Renal cortical epithelial cell (primary cell): ENCODE results near the gene GTF2H2C. TPM values are rescaled to one million over a fixed set of nuclear protein-coding genes. Genes with fewer than 3 reads are reported as not detected.
"Not testable (repeated sequence)": the region's sequence is repeated elsewhere in the genome, so short reads cannot be mapped to it uniquely, and the experiment has no call there.

Experiments used
- DNase-seq: peaks from one replicate; pipeline ENCODE4 v3.0.0-alpha.2; 2011; ENCODE audit warnings: low read depth
- total RNA-seq: library from RNA; depleted of rRNA; stranded (reverse); fragments of >200 nt; gene quantifications from 2 replicates; pipeline ENCODE4 v1.2.3, GENCODE V29; 2014

GTF2H2C gene
- 61.8 and 76.6 TPM in 2 replicates for total RNA-seq

DNA sequence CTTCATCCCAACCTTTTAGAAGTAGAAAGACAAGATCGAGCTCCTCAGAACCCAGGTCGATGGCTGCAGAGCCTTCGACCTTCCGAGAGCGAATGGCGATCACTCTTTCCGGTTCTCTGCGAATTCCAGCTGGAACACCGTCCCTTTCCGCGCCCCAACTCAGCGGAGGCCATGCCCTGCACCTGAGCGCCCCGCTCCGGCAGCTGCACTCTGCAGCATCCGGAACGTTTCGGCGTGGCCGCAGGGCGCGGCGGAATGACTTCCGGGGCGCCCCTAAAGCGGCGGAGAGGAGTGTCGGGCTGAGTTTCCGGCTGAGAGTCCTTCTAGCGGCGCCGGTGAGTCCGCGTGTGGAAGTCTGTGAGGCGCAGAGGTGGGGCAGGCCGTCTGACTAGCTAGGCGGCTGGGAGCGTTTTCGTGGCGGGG is at the start of gene GTF2H2C:
TSS of gene GTF2H2C (plus strand) at position 284 of the 423 bp plus-strand sequence. CDS start 4,942 bp downstream, outside the sequence.
- DNase-seq = peak; percentile 40

DNA sequence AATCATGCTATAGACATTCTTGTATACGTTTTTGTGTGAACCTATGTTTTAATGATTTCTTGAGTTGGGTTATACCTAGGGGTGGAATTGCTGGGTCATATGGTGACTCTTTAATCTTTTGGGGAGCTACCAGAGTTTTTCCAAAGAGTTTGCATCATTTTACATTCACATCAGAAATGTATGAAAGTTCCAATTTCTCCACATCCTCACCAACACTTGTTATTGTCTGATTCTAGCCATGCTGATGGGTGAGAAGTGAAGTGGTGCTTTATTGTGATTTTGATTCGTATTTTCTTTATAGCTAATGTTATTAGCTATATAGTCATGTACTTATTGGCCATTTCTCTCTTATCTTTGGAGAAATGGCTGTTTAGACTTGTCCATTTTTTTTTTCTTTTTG is 49.3 kb upstream of the GTF2H2C start:
- no peak for DNase-seq

DNA sequence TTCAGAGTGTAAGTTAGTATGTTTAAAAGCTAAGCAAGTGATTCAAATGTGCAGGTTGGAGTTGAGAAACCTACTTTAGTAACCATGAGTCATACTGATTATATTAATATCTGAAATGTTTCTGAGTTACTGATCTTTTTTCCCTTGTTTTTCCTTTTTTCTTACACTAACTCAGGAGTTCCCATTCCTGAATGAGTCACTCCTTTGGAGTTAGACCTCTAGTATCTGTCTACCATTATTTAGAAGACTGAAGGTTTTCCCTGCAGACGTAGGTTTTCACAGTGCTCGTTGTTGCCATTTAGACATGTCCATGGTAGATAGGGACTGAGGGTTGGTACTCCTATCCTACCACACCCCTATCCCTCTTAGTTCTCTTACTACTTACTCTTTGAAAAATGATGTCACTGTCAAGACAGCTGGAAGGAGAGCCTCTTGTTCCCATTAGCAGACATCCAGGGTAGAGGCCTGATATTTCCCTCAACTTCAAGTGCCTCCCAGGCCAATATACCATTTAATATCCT is 47.2 kb upstream of the GTF2H2C start:
- DNase-seq = peak; percentile 89

DNA sequence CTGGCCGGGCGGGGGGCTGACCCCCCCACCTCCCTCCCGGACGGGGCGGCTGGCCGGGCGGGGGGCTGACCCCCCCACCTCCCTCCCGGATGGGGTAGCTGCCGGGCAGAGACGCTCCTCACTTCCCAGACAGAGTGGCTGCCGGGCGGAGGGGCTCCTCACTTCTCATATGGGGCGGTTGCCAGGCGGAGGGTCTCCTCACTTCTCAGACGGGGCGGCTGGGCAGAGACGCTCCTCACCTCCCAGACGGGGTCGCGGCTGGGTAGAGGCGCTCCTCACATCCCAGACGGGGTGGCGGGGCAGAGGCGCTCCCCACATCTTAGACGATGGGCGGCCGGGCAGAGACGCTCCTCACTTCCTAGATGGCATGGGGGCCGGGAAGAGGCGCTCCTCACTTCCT is 44.4 kb upstream of the GTF2H2C start:
- not testable (repeated sequence) for DNase-seq

DNA sequence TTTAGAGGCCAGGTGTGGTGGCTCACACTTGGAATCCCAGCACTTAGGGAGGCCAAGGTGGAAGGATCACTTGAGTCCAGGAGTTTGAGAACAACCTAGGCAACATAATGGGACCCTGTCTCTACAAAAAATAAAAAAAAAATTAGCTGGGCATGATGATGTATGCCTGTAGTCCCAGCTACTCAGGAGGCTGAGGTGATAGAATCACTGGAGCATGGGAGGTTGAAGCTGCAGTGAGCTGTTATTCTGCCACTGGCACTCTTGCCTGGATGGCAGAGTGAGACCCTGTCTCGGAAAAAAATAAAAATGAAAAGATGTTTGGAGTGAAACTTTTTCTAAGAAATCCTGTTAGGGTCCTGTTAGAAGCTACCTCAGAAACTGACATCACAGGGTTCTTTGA is 43.2 kb upstream of the GTF2H2C start:
- peak; percentile 45 for DNase-seq

DNA sequence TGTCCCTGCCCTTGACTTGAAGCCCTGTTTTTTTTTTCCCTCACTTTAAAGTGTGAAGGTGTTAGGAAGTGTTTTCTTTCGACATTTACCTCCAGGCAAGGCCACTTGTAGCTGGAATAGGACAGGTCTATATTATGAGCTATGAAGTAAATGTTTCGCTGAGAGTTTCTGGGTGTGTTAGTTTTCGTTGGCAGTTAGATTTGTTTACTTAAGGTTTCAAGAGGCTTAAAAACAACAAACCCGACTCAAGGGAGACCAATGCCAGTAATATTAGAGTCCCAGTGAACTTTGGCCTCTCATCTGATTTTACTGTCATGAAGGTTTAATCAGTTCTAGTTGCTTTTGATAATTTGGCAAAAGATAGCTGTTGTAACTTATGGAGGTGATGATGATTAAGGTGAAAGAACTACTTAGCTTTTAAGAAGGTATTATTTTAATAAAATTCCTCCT is 42.2 kb upstream of the GTF2H2C start:
- peak; percentile 95 for DNase-seq

DNA sequence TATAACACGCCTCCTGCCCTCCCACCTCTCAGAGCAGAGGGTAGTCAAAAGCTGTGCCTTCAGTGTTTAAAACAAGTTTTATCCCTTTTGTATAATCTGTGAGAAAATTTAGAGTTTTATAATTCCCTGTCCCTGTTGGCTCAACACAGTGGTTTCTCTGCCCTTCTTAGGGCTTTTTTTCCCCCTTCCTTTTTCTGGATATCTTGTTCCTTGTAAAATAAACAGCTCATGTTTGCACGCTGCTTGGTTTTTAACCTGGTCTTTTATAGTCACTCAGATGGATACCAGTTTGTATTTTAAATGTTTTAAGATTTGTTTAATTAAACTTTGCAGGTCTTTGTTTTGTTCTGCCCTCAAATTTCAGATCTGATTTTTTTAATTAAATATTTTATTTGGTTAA is 40.7 kb upstream of the GTF2H2C start:
- no peak for DNase-seq

DNA sequence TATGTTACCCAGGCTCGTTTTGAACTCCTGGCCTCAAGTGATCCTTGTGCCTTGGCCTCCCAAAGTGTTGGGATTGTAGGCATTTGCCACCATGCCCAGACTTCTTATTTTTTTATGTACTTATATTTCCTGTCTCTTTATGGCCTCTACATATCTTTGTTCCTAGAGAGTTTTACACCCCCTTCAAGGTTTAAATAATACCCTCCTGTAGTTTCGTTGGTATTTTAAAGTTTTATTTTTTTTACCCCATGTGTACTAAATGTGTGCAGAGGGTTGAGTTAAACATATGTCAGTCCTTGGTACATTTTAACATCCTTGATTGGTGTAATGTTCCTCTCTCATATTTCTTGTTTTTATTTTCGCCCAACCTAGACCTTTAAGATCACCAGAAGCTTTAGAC is 38.0 kb upstream of the GTF2H2C start:
- DNase-seq = no peak

DNA sequence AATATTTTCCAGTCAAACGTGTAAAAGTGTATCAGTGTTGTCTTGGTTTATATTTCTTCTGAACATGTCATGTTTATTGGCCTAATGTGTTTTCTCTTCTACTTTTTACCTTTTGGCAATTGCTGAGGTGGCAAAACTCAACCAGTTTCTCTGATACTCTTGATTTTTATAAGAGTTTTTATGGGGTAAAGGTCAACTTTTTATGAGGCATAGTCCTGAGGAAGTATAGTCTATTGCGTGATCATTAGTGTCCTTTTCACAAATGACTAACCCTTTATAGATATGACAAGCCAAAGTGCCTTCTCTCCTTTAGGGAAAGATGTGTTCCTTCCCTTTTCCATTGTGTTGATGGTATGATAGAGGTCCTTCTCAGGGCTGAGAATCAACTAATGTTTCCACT is 34.5 kb upstream of the GTF2H2C start:
- DNase-seq = no peak

DNA sequence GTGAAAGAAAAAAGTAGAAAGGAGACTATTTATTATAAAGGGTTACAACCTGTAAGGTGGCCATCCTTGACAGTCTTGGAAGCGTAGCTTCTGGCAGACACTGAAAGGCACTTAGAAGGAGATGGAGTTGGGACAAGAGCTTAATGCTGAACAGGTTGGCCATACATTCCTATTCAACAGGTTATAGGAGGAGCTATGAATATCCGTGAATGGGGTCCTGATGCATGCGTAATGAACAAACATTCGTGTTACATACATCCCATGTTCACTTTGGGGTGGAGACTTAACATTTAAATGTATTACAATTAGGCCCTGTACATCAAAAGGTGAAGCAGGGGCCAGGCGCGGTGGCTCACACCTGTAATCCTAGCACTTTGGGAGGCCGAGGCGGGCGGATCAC is 33.3 kb upstream of the GTF2H2C start:
- DNase-seq = no peak

DNA sequence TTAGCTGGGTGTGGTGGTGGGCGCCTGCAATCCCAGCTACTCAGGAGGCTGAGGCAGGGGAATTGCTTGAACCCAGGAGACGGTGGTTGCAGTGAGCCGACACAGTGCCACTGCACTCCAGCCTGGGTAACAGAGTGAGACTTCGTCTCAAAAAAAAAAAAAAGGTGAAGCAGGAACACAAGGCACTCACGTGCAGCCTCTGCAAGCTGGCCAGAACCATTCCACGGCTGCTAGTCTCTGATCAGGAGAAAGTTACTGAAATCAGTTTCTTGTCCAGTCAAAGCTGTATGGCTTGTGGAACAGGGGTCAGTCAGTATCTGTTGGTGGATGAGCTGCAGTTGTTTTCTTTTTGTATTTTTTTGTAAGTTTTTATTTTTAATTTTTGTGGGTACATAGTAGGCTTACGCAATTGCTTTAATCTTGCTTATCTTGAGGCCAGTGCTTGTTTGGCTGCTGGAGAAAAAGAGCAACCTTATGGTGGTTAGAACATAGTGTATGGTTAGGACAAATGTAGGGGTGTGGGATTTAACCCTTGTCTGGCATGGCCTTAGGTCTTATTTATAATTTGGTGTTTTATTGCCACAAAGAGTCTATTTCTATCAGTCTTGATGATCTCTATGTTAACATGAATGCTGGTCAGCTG is 32.7 kb upstream of the GTF2H2C start:
- no peak for DNase-seq

DNA sequence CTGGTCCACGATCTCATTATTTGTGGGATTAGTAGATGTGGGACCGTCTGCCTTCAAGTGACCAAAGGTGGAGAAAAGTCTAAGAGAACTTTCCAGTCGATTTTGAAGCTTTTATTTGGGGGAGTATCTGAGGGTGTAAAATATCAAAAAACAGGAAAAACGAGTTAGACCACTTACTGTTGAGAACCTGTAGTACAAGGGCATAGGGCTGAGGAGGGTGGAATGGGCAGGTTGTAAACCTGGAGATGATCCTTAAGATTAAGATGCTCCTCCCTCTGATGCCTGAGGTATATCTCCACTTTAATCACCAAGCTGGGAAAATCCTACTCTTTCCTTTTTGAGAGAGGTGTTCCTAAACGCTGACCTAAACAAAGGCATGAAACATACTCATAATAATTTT is 32.0 kb upstream of the GTF2H2C start:
- no peak for DNase-seq

DNA sequence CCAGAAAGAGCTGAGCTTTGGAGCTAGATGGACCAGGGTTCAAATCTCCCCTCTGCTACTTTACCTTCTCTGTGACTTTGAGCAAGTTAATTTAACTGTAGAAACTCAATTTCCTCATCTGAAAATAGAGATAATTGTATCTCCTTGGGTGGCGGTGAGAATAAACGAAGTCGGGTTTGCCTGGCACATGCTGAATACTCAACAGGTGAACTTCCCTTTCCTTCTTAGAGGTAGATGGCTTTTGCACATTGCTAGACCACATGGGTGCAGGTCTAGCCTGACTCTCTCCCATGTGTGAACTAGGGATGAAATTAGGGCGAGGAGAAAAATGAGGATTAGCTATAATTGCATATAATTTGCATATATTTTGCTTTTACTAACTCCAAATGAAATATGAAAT is 31.4 kb upstream of the GTF2H2C start:
- DNase-seq = no peak

DNA sequence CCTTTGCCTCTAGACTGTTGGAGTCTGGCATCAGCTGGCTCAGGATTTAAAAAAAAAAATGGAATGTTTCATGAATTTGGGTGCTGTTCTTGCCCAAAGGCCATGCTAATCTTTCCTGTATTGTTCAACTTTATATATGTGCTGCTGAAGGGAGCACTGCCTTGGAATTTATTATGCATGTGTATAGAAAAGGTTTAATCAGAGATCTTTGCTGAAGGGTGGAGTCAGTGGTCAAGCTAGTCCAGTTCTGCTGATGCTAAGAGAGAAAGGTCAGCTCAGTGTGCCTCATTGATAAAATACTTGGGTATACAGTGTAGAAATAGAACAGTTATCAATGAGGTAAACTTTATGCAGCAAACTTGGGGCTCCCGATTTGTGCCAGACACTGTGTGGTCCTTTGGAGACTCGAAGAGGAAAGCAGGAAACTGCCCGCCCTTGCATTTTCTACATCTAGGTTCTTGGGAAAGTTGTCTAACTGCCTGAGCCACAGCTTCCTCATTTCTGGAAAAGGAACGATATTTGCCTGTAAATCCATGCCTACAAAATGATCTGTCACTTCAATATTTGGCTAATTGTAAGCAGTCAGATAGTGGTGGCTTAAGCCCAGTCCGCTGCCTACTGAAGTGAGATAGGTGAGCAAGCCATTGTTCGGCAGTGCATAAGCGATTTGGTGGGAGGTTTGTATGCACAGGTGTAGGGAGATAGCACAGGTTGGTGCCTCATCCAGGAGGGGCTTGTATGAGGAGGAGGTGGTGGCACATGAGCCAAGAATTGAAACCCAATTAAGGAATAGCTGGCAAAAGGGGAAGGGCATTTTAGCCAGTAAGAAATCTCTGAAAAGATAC is 29.2 kb upstream of the GTF2H2C start:
- no peak for DNase-seq

DNA sequence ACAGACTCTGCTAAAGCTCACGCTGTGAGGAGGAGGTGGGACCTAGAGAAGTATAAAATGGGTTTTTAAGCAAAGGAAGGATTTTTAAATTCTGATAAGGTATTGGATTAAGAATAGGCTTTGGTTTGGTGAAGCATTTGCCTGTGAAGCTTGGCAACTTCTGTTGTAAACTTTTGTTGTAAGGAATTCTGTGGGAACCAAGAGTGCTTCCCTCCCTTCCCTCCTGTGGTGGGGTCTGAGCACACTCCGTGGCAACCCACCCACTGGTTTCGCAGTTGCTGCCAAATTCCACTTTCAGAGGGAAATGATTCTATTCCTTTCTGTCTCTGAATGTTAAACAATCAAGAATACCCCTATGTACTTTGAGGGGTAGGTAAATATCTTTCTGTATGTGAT is 28.6 kb upstream of the GTF2H2C start:
- DNase-seq = no peak

DNA sequence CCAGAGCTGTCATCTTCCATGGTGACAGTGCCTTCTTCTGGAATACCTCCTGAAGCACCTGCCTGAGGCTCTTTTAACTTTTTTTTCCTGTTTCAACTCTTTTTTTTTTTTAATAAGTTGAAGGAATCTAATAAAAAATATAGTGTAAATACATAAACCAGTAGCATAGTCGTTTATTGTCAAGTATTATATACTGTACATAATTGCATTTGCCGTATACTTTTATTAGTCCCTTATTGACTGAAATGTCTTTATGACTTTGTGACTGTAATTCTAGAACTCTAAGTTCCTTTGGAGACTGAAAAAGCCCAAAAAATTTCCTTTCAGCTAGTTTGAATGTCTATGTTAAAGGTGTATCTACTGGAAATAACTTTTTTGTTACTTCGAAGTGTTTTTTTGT is 22.1 kb upstream of the GTF2H2C start:
- DNase-seq = not testable (repeated sequence)

DNA sequence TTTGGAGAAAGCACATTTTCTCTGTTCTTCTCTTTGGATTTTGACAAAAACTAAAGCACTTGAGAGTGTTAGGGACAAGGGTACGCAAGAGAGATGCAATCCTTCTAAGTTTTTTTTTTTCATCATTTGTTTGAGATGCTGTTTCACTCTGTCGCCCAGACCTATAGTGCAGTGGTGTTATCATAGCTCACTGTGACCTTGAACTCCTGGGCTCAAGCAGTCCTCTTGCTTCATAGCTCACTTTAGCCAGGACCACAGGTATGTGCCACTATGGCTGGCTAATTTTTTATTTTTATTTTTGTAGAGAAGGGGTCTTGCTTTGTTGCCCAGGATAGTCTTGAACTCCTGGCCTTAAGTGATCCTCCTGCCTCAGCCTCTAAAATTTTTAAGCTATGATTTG is 21.3 kb upstream of the GTF2H2C start:
- not testable (repeated sequence) for DNase-seq

DNA sequence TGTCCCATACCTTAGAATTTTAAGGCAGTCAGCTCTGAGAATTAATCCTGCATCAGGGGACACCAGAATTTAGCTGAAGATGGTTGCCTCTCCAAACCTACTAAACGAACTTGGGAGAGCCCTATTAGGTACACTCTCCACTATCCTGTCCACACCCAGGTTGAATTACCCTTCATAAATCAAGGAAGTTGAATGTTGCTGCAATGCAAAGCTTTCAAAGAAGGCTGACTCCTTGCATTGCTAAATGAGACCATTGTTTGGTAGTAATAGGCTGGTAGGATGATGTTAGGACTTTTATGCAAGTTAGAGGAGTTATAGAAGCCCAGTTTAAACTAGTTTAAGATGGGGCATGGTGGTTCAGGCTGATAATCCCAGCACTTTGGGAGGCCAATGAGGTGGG is 18.6 kb upstream of the GTF2H2C start:
- DNase-seq = not testable (repeated sequence)

DNA sequence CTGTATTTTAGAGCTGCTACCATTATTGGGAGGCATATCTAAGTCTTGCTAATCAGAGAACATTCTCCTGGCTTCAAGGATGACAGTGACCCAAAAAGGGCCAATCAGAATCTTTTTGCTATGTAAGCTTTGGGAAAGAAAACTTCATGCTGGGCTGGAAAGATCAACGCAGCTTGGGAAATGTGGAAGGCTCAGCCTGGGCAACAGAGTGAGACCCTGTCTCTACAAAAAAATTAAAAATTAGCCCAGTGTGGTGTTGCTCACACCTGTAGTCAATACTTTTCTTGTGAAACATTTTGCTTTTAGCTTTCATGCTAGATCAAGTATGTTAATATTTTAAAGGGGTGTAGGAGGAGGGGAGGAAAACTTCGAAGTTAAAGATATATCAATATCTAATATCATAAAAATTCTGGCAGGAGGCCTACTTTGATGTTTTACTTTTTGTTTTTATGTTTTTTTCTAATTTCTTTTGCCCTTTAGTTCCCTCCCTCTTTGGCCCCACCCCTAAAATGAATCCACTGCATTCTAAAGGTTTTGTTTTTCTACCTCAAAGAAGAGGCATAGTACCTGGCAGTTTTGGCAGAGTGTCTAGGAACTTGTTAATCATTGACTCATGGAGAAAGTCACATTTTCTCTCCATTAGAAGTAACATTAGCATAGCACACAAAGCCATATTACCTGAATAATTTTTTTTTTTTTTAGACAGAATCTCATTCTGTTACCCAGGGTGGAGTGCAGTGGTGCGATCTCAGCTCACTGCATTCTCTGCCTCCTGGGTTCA is 17.0 kb upstream of the GTF2H2C start:
- DNase-seq = not testable (repeated sequence)

DNA sequence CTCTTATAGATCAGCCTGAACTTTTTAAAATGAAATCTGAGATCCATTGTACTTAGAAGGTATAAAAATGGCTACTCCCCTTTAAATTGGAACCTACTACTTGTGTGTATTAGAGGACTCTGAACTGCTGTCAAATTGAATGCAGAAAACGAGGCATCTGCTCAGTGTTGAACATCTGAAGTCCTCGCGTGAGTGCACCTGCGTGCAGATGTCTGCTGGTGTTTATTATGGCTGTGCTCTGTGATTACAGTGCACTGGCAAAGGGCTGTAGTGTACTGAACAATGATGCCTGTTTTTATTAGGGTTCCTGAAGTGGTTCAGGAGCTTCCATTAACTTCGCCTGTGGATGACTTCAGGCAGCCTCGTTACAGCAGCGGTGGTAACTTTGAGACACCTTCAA is 15.4 kb upstream of the GTF2H2C start:
- DNase-seq = not testable (repeated sequence)

DNA sequence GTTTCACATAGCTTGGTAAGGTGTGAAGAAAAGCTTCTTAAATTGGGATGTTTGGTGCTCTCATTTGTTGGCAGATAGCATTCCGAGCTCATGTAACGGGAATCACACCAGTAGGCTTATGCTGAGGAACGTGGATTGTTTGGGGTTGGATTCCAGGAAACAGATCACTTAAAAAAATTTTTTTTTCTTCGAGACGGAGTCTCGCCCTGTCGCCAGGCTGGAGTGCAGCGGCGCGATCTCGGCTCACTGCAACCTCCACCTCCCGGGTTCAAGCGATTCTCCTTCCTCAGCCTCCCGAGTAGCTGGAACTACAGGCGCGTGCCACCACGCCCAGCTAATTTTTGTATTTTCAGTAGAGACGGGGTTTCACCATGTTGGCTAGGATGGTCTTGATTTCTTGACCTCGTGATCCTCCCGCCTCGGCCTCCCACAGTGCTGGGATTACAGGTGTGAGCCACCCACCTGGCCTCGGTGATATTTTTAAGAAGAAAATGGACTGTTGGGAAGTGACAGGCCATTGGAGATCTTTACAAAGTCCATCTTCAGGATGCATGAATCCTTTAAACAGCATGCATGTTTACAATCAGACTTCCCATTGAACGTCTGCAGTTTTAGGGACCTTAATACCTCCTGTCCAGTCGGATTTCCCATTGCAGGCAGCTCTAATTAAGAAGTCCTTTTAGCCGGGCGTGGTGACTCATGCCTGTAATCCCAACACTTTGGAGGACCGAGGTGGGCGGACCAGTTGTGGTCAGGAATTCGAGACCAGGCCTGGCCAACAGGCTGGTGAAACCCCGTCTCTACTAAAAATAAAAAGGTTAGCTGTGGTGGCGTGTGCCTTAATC is 818 bp downstream of the GTF2H2C start:
- DNase-seq = peak; percentile 23
